K562 (cell line): ENCODE results near the gene POLR2J. TPM values are rescaled to one million over a fixed set of nuclear protein-coding genes. Genes with fewer than 3 reads are reported as not detected.
"Not testable (repeated sequence)": the region's sequence is repeated elsewhere in the genome, so short reads cannot be mapped to it uniquely, and the experiment has no call there.

Source experiments
- ATAC-seq: fragments of 200-7000 bp; cut with Tn5 transposase; 3 replicates; pipeline ENCODE4 v1.9.1; 2020; ENCODE audit warnings: moderate library complexity
- BruUV-seq: library from RNA; stranded (reverse); fragments of 400-500 nt; replicated peaks from 2 replicates; lab custom pipeline; 2021; lab: Mats Ljungman, UMichigan
- CTCF ChIA-PET: fragments of 300-600 bp; formaldehyde crosslinking; extraction: SDS; loops from one replicate; lab custom pipeline; 2021; ENCODE audit warnings: low intra/inter-chr PET ratio; lab: Yijun Ruan, JAX
- POLR2A ChIA-PET: fragments of 300-600, 350-650 bp; sonication (Branson Sonifier 250); formaldehyde crosslinking; extraction: SDS; loops from one replicate; lab custom pipeline; 2021; ENCODE audit warnings: antibody characterized with exemption, inconsistent platforms; lab: Yijun Ruan, JAX
- DNase-seq, 4 experiments: peaks; one replicate each; pipeline versions ENCODE4 v3.0.0 to v3.0.0-alpha.2; 2011 to 2018; ENCODE audit warnings: low spot score in 3 of 4, mixed read lengths in 3 of 4; ENCODE audit errors: extremely low read depth in 1 of 4
- FAIRE-seq: peaks from 2 replicates; lab custom pipeline; 2011; peaks lifted over from hg19 to GRCh38; lab: Jason Lieb, UNC
- H2AFZ ChIP-seq: 2 replicates; pipeline ENCODE4 v1.6.0; 2011; ENCODE audit warnings: low read depth, low read length, control low read depth, inconsistent platforms
- H3K27ac ChIP-seq: fragments of 200-600 bp; 3 replicates; pipeline ENCODE4 v1.8.0; 2011; ENCODE audit warnings: low read depth, mild to moderate bottlenecking, control low read depth, inconsistent platforms, low read length, moderate library complexity, mixed read lengths; ENCODE audit errors: extremely low read depth
- H3K27me3 ChIP-seq, 2 experiments: fragments of 300-600 bp in 1 of 2; 2 replicates in 1 of 2; 3 replicates in 1 of 2; pipeline versions ENCODE4 v1.6.0 to v1.8.0; 2011; ENCODE audit warnings: inconsistent platforms in 2 of 2, low read length in 2 of 2, mild to moderate bottlenecking in 1 of 2, mixed read lengths in 1 of 2, moderate library complexity in 1 of 2; ENCODE audit not compliant: control insufficient read depth in 2 of 2, insufficient read depth in 2 of 2
- H3K36me3 ChIP-seq: fragments of 300-600 bp; 3 replicates; pipeline ENCODE4 v1.8.0; 2011; ENCODE audit warnings: mild to moderate bottlenecking, low read length, inconsistent platforms; ENCODE audit not compliant: control insufficient read depth, insufficient read depth
- H3K4me1 ChIP-seq, 2 experiments: fragments of 200-600 bp in 1 of 2; replicated peaks in 1 of 2; 2 replicates in 1 of 2; 3 replicates in 1 of 2; pipeline versions ENCODE4 v1.5.1 to v1.8.0; 2011; ENCODE audit warnings: inconsistent platforms in 2 of 2, low read length in 2 of 2, mild to moderate bottlenecking in 1 of 2, mixed read lengths in 1 of 2, moderate library complexity in 1 of 2; ENCODE audit not compliant: control insufficient read depth in 2 of 2, insufficient read depth in 2 of 2
- H3K4me2 ChIP-seq: 2 replicates; pipeline ENCODE4 v1.6.1; 2011; ENCODE audit warnings: low read length, control low read depth, inconsistent platforms, mixed read lengths; ENCODE audit not compliant: insufficient read depth
- H3K4me3 ChIP-seq: fragments of 200-600 bp; sonication (generic), shearing (Covaris generic); 2 replicates; pipeline ENCODE4 v1.5.1; 2016; ENCODE audit warnings: control low read depth, inconsistent platforms
- H3K79me2 ChIP-seq: fragments of 200-600 bp; 3 replicates; pipeline ENCODE4 v1.8.0; 2011; ENCODE audit warnings: low read length, inconsistent platforms; ENCODE audit not compliant: control insufficient read depth, insufficient read depth
- H3K9ac ChIP-seq, 2 experiments: 2 replicates each; pipeline versions ENCODE4 v1.6.0 to v1.6.1; 2011; ENCODE audit warnings: low read depth in 2 of 2, low read length in 2 of 2, control low read depth in 1 of 2, inconsistent platforms in 1 of 2, mild to moderate bottlenecking in 1 of 2, mixed read lengths in 1 of 2; ENCODE audit not compliant: insufficient read depth in 1 of 2
- H3K9me1 ChIP-seq: one replicate; pipeline ENCODE4 v1.6.0; 2011; ENCODE audit warnings: inconsistent platforms, mild to moderate bottlenecking, low read length, moderate library complexity; ENCODE audit not compliant: control insufficient read depth, insufficient read depth
- H3K9me3 ChIP-seq: replicated peaks from 2 replicates; pipeline ENCODE4 v1.5.1; 2011; ENCODE audit warnings: low read depth, low read length, inconsistent platforms; ENCODE audit not compliant: control insufficient read depth, insufficient read depth
- H4K20me1 ChIP-seq: replicated peaks from 2 replicates; pipeline ENCODE4 v1.6.1; 2011; ENCODE audit warnings: low read length, inconsistent platforms, mixed read lengths; ENCODE audit not compliant: control insufficient read depth, insufficient read depth
- WGBS: fragments of 100-300 bp; shearing (Covaris generic); methylation state at CpG from one replicate; pipeline ENCODE4 v1.1.6; 2016; ENCODE audit warnings: low coverage, mixed read lengths; ENCODE audit not compliant: insufficient coverage; ENCODE audit errors: missing lambda C conversion rate; 5-methylcytosine and 5-hydroxymethylcytosine counted together
- in situ Hi-C: fragments of 300-500 bp; cut with MboI; formaldehyde crosslinking; loops from 4 replicates; pipeline ENCODE4 v1.15.0; 2018; ENCODE audit warnings: inconsistent platforms, mixed read lengths
- intact Hi-C: fragments of 100-400 bp; cut with micrococcal nuclease; formaldehyde crosslinking; loops from 2 replicates; pipeline ENCODE4 v1.14.2; 2022
- polyA plus RNA-seq, 8 experiments: library from polyadenylated mRNA; depleted of rRNA in 4 of 8; stranded (reverse) in 5 of 8; unstranded in 3 of 8; fragments of >200 nt; fragmentation: Nextera tagmentation in 2 of 8; fragmentation: Illumina TruSeq in 1 of 8; extraction: Ambion mirVana in 2 of 8; extraction: Trizol in 1 of 8; gene quantifications; 2 replicates each; pipeline versions ENCODE4 v1.2.1 to v1.2.3, GENCODE V29; 2011 to 2014; ENCODE audit warnings: inconsistent platforms in 1 of 8, missing spikeins in 1 of 8
- total RNA-seq, 7 experiments: library from RNA; depleted of rRNA in 6 of 7; stranded (reverse); fragments of >200 nt in 6 of 7; fragmentation: Illumina TruSeq in 2 of 7; extraction: Trizol in 2 of 7; gene quantifications; 2 replicates each; pipeline versions ENCODE4 v1.2.1 to v1.2.3, GENCODE V29; 2011 to 2021; ENCODE audit warnings: low replicate concordance in 1 of 7

POLR2J gene
- total and polyA plus RNA-seq, 9 of the 15 experiments (the other 6 are each of a cell fraction or from before 2014, with no cell fraction given): 32.3 to 220 (median 113) TPM

GRCh38 chr7:102498321-102498720 is 19.6 kb upstream of the POLR2J start:
- DNase-seq, BruUV-seq, H3K27me3 ChIP-seq, H3K36me3 ChIP-seq, H3K9ac ChIP-seq, CTCF ChIA-PET, H3K27ac ChIP-seq, FAIRE-seq, POLR2A ChIA-PET, H3K79me2 ChIP-seq, H3K4me3 ChIP-seq, H3K4me1 ChIP-seq, H3K4me2 ChIP-seq, ATAC-seq, H4K20me1 ChIP-seq, H3K9me1 ChIP-seq, intact Hi-C loops, H2AFZ ChIP-seq, H3K9me3 ChIP-seq: not testable (repeated sequence)
- 59% methylated on average over 8 of the region's 16 CpGs for whole genome bisulfite sequencing
- in situ Hi-C loops: loop anchor here (25.0 kb wide), 1 partner anchor 564 kb away; the partner anchor contains the start of gene FBXL13

GRCh38 chr7:102497308-102497707 is 18.6 kb upstream of the POLR2J start:
- H3K36me3 ChIP-seq, H3K79me2 ChIP-seq, intact Hi-C loops, H3K9me1 ChIP-seq, DNase-seq, H3K27me3 ChIP-seq, H4K20me1 ChIP-seq, H3K4me2 ChIP-seq, POLR2A ChIA-PET, H3K9me3 ChIP-seq, BruUV-seq, FAIRE-seq, ATAC-seq, H3K9ac ChIP-seq, H3K4me1 ChIP-seq, H3K4me3 ChIP-seq, H3K27ac ChIP-seq, CTCF ChIA-PET, H2AFZ ChIP-seq: not testable (repeated sequence)
- WGBS: 63% methylated on average over 1 of the region's 5 CpGs
- in situ Hi-C loops: loop anchor here (25.0 kb wide), 1 partner anchor 565 kb away; the partner anchor contains the start of gene FBXL13

GRCh38 chr7:102496861-102497260 is 18.1 kb upstream of the POLR2J start:
- 41% methylated on average over 3 of the region's 10 CpGs for WGBS
- FAIRE-seq: not testable (repeated sequence)

More at GRCh38 chr7:102496861-102497260, 18.1 kb upstream of the POLR2J start:
- H3K4me1 ChIP-seq, H3K9ac ChIP-seq, ATAC-seq, H3K9me3 ChIP-seq, H3K4me2 ChIP-seq, H3K9me1 ChIP-seq, POLR2A ChIA-PET, H3K27me3 ChIP-seq, H4K20me1 ChIP-seq, CTCF ChIA-PET, H3K79me2 ChIP-seq, BruUV-seq, H3K36me3 ChIP-seq, H3K4me3 ChIP-seq, H2AFZ ChIP-seq, DNase-seq, intact Hi-C loops, H3K27ac ChIP-seq: not testable (repeated sequence)
- in situ Hi-C loops: loop anchor here (25.0 kb wide), 1 partner anchor 565 kb away; the partner anchor contains the start of gene FBXL13
